Measurements from ENCODE around the gene HSFX1.

Gene HSFX1

GRCh38 chrX:149804102-149804501 lies 30.2 kb downstream of the HSFX1 start:
- no peak for DNase-seq

GRCh38 chrX:149807747-149808458 lies 34.0 kb downstream of the HSFX1 start:
- DNase-seq = no peak

GRCh38 chrX:149818652-149819051 lies 44.8 kb downstream of the HSFX1 start:
- no peak for DNase-seq

GRCh38 chrX:149819371-149819770 lies 45.5 kb downstream of the HSFX1 start:
- no peak for DNase-seq

- peak in 2 of 58 donors; percentile 0 to 1 for DNase-seq
These were observed 51.6 kb downstream of the HSFX1 start for GRCh38 chrX:149825424-149825823.
